Loucy (cell line): ENCODE results near the gene SEMA5B.

Experiments
- CTCF ChIP-seq: fragments of 200-600 bp; sonication (generic); conservative IDR thresholded peaks from 2 replicates; pipeline ENCODE4 v1.5.1; 2014; ENCODE audit warnings: mild to moderate bottlenecking, antibody characterized with exemption, low read length
- EZH2phosphoT487 ChIP-seq: fragments of 200-600 bp; IDR thresholded peaks from 2 replicates; pipeline ENCODE4 v1.6.1; 2018; ENCODE audit warnings: antibody characterized with exemption, mild to moderate bottlenecking, moderate library complexity, borderline replicate concordance

DNA sequence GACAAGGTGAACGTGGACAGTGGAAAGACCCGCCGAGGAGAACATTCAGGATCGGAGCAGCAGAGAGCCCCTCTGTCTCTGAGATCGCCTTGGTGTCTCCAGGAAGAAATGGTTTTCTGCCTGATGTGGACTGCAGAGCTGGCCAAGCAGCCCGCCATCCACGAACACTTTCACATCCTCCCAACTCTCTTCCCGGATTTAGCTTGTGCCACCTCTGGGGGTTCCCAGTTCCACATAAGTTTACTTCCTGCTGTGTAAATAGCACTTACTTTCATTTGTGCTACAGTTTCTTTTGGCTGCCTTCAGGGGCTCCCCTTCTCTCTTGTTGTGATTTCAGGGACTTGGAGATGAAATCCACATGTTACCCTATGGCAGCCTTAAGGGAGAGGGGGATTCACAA is 48.4 kb downstream of the SEMA5B start:
- TF ChIP-seq CTCF, result no peak
- TF ChIP-seq EZH2phosphoT487, result no peak
